Measurements from ENCODE around the gene FAM124B.

The FAM124B gene

GRCh38 chr2:224331698-224332097, 70.2 kb downstream of the FAM124B start:
- TF ChIP-seq CTCF (IDR thresholded peaks at IDR 0.05; ENCODE audit: insufficient read depth, low read length, poor library complexity, severe bottlenecking) = no peak
- no peak overlapping the region for H3K4me3 ChIP-seq (replicated peaks; ENCODE audit: low read depth, low read length)
- peaks cover 2% of the 10 kb centered on the region for H3K27me3 ChIP-seq (replicated peaks; ENCODE audit: control insufficient read depth, insufficient read depth, low read length)
- no peak for DNase-seq (ENCODE audit: extremely low read depth, insufficient read length)
- no peaks in the 10 kb centered on the region for H3K36me3 ChIP-seq (ENCODE audit: control insufficient read depth, insufficient read depth, low read length)

- no peak for DNase-seq (ENCODE audit: extremely low read depth, insufficient read length)
- TF ChIP-seq CTCF (IDR thresholded peaks at IDR 0.05; ENCODE audit: insufficient read depth, low read length, poor library complexity, severe bottlenecking) = no peak
- Histone ChIP-seq H3K4me3 (replicated peaks; ENCODE audit: low read depth, low read length) (no peak overlapping the region), H3K27me3 (replicated peaks; ENCODE audit: control insufficient read depth, insufficient read depth, low read length) (peaks cover 2% of the 10 kb centered on the region), H3K36me3 (ENCODE audit: control insufficient read depth, insufficient read depth, low read length) (no peaks in the 10 kb centered on the region)
Measured at GRCh38 chr2:224328798-224329197, 73.1 kb downstream of the FAM124B start.

Data from GM06990 (cell line).